Measurements from ENCODE around the gene HIGD2B.
"Not testable (repeated sequence)": the region's sequence is repeated elsewhere in the genome, so short reads cannot be mapped to it uniquely, and the experiment has no call there.

HIGD2B gene

DNA sequence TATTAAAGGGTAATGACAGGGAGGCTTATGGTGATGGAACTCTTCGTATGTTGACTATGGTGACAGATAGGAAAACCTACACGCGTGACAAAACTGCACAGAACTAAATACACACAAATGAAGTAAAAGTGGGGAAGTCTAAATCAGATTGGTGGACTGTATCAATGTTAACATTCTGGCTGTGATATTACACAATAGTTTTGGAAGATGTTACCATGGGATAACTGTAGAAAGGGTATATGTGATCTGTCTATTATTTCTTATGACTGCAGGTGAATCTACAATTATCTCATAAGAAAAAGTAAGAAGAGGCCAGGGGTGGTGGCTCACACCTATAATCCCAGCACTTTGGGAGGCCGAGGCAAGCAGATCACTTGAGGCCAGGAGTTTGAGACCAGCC, 9.1 kb downstream of the HIGD2B start:
- DNase-seq (ENCODE audit: low spot score): no peak

DNA sequence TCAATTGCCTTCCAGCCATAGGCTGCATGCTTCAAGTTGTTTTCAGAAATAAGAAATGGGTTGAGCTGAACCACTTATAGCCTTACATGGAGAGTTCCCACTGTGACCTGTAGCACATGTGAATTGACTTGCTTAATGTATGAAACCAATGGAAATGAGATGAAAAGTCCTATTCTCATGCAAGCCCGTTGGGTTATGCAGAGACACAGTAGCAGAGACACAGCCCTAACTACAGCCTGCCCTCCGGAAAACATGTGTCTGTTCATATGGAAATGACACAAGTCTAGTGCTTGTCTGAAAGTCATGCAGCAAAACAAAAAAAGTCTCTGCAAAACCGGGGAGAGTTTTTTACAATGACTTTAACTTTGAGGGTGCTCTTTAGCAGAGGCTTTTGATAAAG, 14.5 kb downstream of the HIGD2B start:
- no peak for DNase-seq (ENCODE audit: low spot score)

- peak; percentile 69 for DNase-seq (ENCODE audit: low spot score)
These were observed 15.2 kb downstream of the HIGD2B start for GRCh38 chr15:72670656-72671352.

DNA sequence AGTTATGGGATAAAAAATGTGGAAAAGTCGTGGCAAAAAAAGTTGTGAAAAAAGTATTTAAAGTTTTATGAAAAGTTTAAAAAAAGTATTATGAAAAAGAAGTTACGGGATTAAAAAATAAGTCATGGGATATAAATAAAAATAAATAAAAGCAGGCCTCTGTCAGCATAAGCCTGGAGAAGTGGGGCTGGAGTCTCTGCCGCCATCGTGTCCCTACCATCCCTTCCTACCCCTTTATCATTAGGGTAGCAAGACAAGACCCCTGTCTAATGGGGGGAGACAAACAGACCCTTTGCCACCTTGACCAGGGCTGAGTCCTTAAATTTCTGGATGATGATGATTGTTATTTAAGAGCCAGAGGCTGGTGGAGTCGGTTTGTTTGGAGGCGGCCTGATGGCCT, 16.2 kb downstream of the HIGD2B start:
- DNase-seq (ENCODE audit: low spot score): not testable (repeated sequence)

DNA sequence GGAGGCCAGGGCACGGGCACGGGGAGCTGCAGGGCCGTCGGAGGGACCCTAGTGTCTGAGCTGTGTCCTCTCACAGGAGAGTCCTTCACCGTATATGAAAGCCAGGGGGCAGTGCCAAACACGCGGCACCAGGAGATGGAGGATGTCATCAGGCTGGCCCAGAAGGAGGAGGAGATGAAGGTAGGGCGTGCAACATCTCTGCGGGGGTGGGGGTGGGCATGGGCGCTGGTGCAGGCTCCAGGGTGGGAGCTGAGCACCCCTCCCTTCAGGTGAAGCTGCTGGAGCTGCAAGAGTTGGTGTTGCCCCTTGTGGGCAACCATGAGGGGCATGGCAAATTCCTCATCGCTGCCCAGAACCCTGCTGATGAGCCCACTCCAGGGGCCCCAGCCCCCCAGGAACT, 20.3 kb downstream of the HIGD2B start:
- DNase-seq (ENCODE audit: low spot score): not testable (repeated sequence)

GRCh38 chr15:72663931-72664330, 22.1 kb downstream of the HIGD2B start:
- DNase-seq (ENCODE audit: low spot score): not testable (repeated sequence)

- not testable (repeated sequence) for DNase-seq (ENCODE audit: low spot score)
These were observed 24.9 kb downstream of the HIGD2B start for GRCh38 chr15:72661081-72661480.

DNA sequence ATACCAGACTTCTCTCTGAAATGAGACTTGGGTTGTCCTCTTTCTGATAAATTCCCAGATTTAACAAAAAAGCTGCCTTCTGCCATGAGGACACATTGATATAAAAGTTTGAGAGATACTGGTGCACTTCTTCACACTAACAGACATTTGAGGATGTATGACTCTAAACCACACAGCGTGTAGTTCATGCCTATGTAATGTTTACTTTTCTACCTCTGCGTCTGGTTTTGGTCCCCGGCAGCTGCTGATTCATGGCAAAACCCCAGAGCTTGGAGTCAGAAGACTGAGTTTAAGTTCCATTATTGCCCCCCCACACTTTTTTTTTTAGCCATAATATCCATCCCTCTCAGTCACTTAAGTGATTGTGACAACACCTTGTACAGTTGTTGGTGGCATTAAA, 30.0 kb downstream of the HIGD2B start:
- DNase-seq (ENCODE audit: low spot score): not testable (repeated sequence)

GRCh38 chr15:72654397-72654796, 31.6 kb downstream of the HIGD2B start, which contains the start of gene GOLGA6B:
Gene GOLGA6B (plus strand): TSS chr15:72654697. CDS start chr15:72654738, 41 bp downstream.
- not testable (repeated sequence) for DNase-seq (ENCODE audit: low spot score)

DNA sequence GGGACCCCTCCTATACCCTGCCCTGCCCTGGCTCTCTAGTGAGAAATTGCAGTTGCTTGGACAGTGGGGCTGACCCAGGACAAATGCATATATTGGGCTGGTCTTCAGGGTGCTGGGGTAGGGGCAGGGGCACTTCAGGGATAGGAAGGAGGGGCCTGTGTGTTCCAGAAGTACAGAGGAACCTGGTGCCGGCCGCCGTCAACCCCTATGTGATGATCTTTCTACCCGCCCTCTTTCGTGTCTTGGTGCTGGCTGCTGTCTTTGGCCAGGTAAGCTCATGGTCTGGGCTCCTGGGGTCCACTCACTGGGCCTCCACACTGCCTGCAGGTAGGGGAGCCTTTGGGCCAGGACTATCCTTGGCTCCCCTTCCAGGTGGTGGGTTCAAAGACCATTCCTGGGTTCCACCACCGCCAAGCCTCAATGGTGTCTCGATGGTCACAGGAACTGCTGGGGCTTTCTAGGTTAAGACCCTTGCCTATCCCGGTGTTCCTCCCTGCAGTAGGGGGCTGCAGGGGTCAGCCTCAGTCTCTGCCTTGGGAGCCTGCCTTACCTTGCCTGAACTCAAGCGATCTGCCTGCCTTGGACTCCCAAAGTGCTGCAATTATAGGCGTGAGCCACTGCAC, 37.2 kb downstream of the HIGD2B start:
- DNase-seq (ENCODE audit: low spot score): not testable (repeated sequence)

DNA sequence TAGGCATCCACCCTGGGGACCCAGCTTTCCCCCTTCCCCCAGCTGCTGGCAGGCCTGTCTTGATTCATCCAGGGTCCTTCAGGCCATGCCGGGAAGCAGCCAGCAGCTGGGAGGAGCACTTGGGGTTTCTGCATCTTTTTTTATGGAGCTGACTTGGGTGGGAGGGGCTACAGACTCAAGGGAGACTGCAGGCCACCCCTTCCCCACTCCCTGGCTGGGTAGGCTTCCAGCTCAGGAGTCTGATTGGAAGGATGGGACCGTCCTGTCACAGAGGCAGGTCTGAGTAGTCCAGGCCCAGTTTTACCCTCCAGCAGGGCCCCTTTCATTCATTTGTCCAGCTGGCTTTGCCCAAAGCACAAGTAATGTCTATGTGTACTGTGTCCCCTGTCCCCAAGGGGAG, 43.7 kb downstream of the HIGD2B start:
- not testable (repeated sequence) for DNase-seq (ENCODE audit: low spot score)

- not testable (repeated sequence) for DNase-seq (ENCODE audit: low spot score)
These were observed 46.1 kb downstream of the HIGD2B start for GRCh38 chr15:72639759-72640483.

GRCh38 chr15:72636519-72637282, 49.3 kb downstream of the HIGD2B start:
- DNase-seq (ENCODE audit: low spot score): peak; percentile 75

- DNase-seq (ENCODE audit: low spot score): not testable (repeated sequence)
These were observed 56.9 kb downstream of the HIGD2B start for GRCh38 chr15:72629068-72629570.

DNA sequence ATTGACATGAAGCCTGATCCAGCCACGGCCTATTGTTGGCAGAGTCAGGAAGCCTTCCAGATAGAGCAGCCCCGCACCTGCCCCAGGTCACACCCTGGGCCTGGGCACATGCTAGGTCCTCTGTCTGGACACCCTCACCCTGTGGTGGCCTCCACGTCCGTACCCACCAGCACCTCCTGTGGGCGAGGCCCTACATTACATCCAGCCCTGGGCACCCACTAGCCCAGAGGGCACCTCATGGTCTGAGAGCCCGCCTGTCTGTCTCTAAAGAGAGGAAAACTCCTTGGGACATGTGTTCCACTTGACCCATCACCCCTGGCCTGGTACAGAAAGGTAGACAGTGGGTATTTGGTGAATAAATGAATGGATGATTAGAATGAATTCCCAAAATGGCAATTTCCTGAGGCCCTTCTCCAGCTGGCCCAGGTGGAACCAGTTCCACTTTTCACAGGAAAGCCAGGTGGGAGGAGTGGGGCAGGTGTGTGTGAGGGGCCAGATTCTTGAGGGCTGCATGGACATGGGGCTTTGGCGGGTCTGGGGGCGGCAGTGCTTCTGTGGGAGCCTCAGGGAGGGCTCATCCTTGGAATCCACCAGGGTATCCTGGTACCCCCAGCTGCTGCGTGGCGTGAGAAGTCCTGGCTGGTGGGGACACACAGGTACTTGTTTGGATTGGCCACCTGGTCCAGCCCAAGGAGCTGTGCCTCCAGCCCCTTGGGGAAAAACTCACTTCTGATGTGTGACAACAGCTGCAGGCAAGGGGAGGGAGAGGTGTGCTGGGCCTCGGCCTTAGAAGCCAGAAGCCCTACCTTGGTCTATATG, 57.5 kb downstream of the HIGD2B start:
- peak; percentile 14 for DNase-seq (ENCODE audit: low spot score)

- DNase-seq (ENCODE audit: low spot score): not testable (repeated sequence)
These were observed 59.8 kb downstream of the HIGD2B start for GRCh38 chr15:72626153-72626552.

Data from hematopoietic multipotent progenitor cell treated with erythropoietin and hydrocortisone succinate and interleukin-3 and kit ligand, for 15 days (in vitro differentiated cells).